ENCODE data around the gene LMO7. TPM values are rescaled to one million over a fixed set of nuclear protein-coding genes. Genes with fewer than 3 reads are reported as not detected.
"Not testable (repeated sequence)": the region's sequence is repeated elsewhere in the genome, so short reads cannot be mapped to it uniquely, and the experiment has no call there.

The LMO7 gene
- total and polyA plus RNA-seq, 2 of the 4 experiments (the other 2 are of a cell fraction), result 266 to 367 TPM

DNA sequence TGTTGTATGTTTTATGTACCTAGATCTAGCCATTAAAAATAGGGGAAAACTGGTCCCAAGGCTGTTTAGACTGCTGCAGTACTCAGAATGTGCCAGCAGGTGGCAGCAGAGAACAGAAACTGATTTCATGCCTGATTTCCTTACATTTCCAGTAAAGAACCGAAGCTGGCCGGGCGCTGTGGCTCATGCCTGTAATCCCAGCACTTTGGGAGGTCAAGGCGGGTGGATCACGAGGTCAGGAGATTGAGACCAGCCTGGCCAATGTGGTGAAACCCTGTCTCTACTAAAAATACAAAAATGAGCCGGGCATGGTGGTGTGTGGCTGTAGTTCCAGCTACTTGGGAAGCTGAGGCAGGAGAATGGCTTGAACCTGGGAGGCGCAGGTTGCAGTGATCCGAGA lies 59.8 kb downstream of the LMO7 start:
- Histone ChIP-seq H2BK5ac (ENCODE audit: low read depth, low read length, poor library complexity, severe bottlenecking) (peak overlapping the region; percentile 74), H3K79me1 (ENCODE audit: low read depth in 1 of 2, low read length in 2 of 2) (peaks cover 8 to 59% of the 10 kb centered on the region in 2 experiments), H3K9me1 (ENCODE audit: insufficient read depth, low read length) (peaks cover 27% of the 10 kb centered on the region), H4K20me1 (ENCODE audit: insufficient read depth, low read length) (peaks cover 71% of the 10 kb centered on the region; the same call in 1 of the 2 replicates), H3K4me1 (ENCODE audit: control insufficient read depth, insufficient read depth, low read length) (peaks cover 21% of the 10 kb centered on the region), H3K27ac (ENCODE audit: insufficient read depth, low read length) (peak overlapping the region; percentile 42; the same call in 1 of the 2 replicates)
- WGBS, 2 experiments (ENCODE audit: extremely low coverage in 2 of 2, insufficient read length in 1 of 2), result no CpG with 5 or more reads among the region's 8 CpGs
- H3K9ac ChIP-seq (ENCODE audit: low read depth, low read length); H2AK9ac ChIP-seq (replicated peaks; ENCODE audit: low read depth, low read length, poor library complexity); H4K91ac ChIP-seq (ENCODE audit: insufficient read depth, low read depth, low read length); H3K4me3 ChIP-seq (ENCODE audit: insufficient read depth, low read depth, low read length); H2BK15ac ChIP-seq (ENCODE audit: low read depth, low read length); H4K8ac ChIP-seq (ENCODE audit: low read depth in 2 of 2, low read length in 2 of 2); H4K5ac ChIP-seq (ENCODE audit: low read depth, low read length); BruUV-seq (replicated peaks); H3K18ac ChIP-seq (ENCODE audit: low read depth, low read length); H2BK120ac ChIP-seq (ENCODE audit: low read depth, low read length); H3K36me3 ChIP-seq (ENCODE audit: control insufficient read depth, insufficient read depth, low read length); H2AFZ ChIP-seq (replicated peaks; ENCODE audit: low read length, poor library complexity); H3K4me2 ChIP-seq (ENCODE audit: low read depth, low read length); H2BK20ac ChIP-seq (ENCODE audit: low read depth, low read length); H3K56ac ChIP-seq (ENCODE audit: extremely low read depth, insufficient read depth, low read length); H3K4ac ChIP-seq (ENCODE audit: low read depth, low read length); H3K14ac ChIP-seq (replicated peaks; ENCODE audit: low read depth, low read length); dilution Hi-C loops (cut with HindIII; ENCODE audit: low sequenced_read_pairs, unreplicated experiment); H3K23ac ChIP-seq (ENCODE audit: low read depth, low read length); H2AK5ac ChIP-seq (ENCODE audit: low read depth, low read length); H3K27me3 ChIP-seq (ENCODE audit: control insufficient read depth, insufficient read depth, low read length); H3K9me3 ChIP-seq (ENCODE audit: control insufficient read depth, insufficient read depth, low read length): not testable (repeated sequence)
- ATAC-seq (ENCODE audit: low read depth) (peak; percentile 75), DNase-seq (peak; percentile 65)
- CTCF ChIA-PET, result interaction anchor here (0.6 to 3.0 kb wide), 27 partner anchors 8 to 1390 kb away, joined by 3 to 18 read pairs (median 4); no protein-coding TSS in a partner anchor
- in situ Hi-C loops (cut with MboI; ENCODE audit: low sequenced_read_pairs), result loop anchor here (10.0 to 25.0 kb wide), 5 partner anchors 316 to 1291 kb away; partner anchors contain the start of gene CLN5
- POLR2A ChIA-PET (ENCODE audit: unreplicated experiment), result interaction anchor here (0.6 kb wide), 1 partner anchor 91 kb away, joined by 3 read pairs; no protein-coding TSS in a partner anchor
- TF ChIP-seq SMC3 (IDR thresholded peaks at IDR 0.05; ENCODE audit: low read depth, low read length) (peak; percentile 73), RAD21 (IDR thresholded peaks at IDR 0.05; ENCODE audit: low read length) (peak; percentile 73)
- TF ChIP-seq, protein P1, sequence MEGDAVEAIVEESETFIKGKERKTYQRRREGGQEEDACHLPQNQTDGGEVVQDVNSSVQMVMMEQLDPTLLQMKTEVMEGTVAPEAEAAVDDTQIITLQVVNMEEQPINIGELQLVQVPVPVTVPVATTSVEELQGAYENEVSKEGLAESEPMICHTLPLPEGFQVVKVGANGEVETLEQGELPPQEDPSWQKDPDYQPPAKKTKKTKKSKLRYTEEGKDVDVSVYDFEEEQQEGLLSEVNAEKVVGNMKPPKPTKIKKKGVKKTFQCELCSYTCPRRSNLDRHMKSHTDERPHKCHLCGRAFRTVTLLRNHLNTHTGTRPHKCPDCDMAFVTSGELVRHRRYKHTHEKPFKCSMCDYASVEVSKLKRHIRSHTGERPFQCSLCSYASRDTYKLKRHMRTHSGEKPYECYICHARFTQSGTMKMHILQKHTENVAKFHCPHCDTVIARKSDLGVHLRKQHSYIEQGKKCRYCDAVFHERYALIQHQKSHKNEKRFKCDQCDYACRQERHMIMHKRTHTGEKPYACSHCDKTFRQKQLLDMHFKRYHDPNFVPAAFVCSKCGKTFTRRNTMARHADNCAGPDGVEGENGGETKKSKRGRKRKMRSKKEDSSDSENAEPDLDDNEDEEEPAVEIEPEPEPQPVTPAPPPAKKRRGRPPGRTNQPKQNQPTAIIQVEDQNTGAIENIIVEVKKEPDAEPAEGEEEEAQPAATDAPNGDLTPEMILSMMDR (conservative IDR thresholded peaks at IDR 0.05; ENCODE audit: low read depth, low read length), result peak; percentile 83
- intact Hi-C loops (cut with micrococcal nuclease), result loop anchor here (5.0 to 10.0 kb wide), 3 partner anchors 116 to 171 kb away; no protein-coding TSS in a partner anchor
